ENCODE data around the gene TPCN1. TPM values are rescaled to one million over a fixed set of nuclear protein-coding genes. Genes with fewer than 3 reads are reported as not detected.

The TPCN1 gene
- total and polyA plus RNA-seq, 2 of the 13 experiments (the other 11 are each of a cell fraction or from before 2014, with no cell fraction given) = 8.0 to 26.8 TPM

DNA sequence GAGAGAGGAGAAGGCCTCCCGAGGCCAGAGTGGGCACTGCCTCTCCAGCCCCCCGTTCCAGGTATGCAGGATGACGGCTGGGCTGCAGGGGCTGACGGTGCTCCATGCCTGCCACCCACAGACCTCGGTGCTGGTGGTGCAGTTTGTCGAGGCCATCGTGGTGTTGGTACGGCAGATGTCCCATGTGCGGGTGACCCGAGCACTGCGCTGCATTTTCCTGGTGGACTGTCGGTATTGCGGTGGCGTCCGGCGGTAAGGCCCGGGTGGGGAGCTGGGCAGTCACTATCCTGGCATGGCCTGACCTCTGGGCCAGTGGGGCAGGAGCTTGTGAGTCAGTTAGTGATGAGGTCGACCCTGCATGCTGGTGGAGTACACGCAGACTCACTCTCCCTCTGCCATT lies 47.4 kb downstream of the TPCN1 start:
- TF ChIP-seq ZNF543 (CRISPR knock-in tag; IDR thresholded peaks at IDR 0.05) = no peak
- TF ChIP-seq, protein P1, sequence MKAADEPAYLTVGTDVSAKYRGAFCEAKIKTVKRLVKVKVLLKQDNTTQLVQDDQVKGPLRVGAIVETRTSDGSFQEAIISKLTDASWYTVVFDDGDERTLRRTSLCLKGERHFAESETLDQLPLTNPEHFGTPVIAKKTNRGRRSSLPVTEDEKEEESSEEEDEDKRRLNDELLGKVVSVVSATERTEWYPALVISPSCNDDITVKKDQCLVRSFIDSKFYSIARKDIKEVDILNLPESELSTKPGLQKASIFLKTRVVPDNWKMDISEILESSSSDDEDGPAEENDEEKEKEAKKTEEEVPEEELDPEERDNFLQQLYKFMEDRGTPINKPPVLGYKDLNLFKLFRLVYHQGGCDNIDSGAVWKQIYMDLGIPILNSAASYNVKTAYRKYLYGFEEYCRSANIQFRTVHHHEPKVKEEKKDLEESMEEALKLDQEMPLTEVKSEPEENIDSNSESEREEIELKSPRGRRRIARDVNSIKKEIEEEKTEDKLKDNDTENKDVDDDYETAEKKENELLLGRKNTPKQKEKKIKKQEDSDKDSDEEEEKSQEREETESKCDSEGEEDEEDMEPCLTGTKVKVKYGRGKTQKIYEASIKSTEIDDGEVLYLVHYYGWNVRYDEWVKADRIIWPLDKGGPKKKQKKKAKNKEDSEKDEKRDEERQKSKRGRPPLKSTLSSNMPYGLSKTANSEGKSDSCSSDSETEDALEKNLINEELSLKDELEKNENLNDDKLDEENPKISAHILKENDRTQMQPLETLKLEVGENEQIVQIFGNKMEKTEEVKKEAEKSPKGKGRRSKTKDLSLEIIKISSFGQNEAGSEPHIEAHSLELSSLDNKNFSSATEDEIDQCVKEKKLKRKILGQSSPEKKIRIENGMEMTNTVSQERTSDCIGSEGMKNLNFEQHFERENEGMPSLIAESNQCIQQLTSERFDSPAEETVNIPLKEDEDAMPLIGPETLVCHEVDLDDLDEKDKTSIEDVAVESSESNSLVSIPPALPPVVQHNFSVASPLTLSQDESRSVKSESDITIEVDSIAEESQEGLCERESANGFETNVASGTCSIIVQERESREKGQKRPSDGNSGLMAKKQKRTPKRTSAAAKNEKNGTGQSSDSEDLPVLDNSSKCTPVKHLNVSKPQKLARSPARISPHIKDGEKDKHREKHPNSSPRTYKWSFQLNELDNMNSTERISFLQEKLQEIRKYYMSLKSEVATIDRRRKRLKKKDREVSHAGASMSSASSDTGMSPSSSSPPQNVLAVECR (CRISPR knock-in tag; IDR thresholded peaks at IDR 0.05; ENCODE audit: borderline replicate concordance) = no peak
- TF ChIP-seq ZBTB38 (CRISPR knock-in tag; IDR thresholded peaks at IDR 0.05) = 0 out of 2 replicates have a peak, but pooled peaks have one; percentile 18
- 0 out of 2 replicates have a peak, but pooled peaks have one; percentile 39 for TF ChIP-seq HNRNPL (IDR thresholded peaks at IDR 0.05; ENCODE audit: low read depth, low read length)
- TF ChIP-seq RXRA (CRISPR knock-in tag; IDR thresholded peaks at IDR 0.05) = no peak
- TF ChIP-seq, protein P2, sequence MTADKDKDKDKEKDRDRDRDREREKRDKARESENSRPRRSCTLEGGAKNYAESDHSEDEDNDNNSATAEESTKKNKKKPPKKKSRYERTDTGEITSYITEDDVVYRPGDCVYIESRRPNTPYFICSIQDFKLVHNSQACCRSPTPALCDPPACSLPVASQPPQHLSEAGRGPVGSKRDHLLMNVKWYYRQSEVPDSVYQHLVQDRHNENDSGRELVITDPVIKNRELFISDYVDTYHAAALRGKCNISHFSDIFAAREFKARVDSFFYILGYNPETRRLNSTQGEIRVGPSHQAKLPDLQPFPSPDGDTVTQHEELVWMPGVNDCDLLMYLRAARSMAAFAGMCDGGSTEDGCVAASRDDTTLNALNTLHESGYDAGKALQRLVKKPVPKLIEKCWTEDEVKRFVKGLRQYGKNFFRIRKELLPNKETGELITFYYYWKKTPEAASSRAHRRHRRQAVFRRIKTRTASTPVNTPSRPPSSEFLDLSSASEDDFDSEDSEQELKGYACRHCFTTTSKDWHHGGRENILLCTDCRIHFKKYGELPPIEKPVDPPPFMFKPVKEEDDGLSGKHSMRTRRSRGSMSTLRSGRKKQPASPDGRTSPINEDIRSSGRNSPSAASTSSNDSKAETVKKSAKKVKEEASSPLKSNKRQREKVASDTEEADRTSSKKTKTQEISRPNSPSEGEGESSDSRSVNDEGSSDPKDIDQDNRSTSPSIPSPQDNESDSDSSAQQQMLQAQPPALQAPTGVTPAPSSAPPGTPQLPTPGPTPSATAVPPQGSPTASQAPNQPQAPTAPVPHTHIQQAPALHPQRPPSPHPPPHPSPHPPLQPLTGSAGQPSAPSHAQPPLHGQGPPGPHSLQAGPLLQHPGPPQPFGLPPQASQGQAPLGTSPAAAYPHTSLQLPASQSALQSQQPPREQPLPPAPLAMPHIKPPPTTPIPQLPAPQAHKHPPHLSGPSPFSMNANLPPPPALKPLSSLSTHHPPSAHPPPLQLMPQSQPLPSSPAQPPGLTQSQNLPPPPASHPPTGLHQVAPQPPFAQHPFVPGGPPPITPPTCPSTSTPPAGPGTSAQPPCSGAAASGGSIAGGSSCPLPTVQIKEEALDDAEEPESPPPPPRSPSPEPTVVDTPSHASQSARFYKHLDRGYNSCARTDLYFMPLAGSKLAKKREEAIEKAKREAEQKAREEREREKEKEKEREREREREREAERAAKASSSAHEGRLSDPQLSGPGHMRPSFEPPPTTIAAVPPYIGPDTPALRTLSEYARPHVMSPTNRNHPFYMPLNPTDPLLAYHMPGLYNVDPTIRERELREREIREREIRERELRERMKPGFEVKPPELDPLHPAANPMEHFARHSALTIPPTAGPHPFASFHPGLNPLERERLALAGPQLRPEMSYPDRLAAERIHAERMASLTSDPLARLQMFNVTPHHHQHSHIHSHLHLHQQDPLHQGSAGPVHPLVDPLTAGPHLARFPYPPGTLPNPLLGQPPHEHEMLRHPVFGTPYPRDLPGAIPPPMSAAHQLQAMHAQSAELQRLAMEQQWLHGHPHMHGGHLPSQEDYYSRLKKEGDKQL (CRISPR knock-in tag; IDR thresholded peaks at IDR 0.05; ENCODE audit: low read depth) = no peak
- no peak for TF ChIP-seq ISL2 (CRISPR knock-in tag; IDR thresholded peaks at IDR 0.05)
- no peak for TF ChIP-seq GTF2F1 (IDR thresholded peaks at IDR 0.05; ENCODE audit: low read length)

More for the DNA sequence above, 47.4 kb downstream of the TPCN1 start:
- no peaks in the 10 kb centered on the region for H4K20me1 ChIP-seq (ENCODE audit: insufficient read depth, low read length)
- POLR2A ChIA-PET = interaction anchor here (1.0 kb wide), 1 partner anchor 45 kb away, joined by 3 read pairs; no protein-coding TSS in a partner anchor
- no peak for FAIRE-seq
- BruUV-seq (replicated peaks) = no TSS peak
- H3K9ac ChIP-seq (ENCODE audit: insufficient read depth, low read depth, low read length) = no peak overlapping the region
- H3K4me3 ChIP-seq (replicated peaks in 1 of 3; ENCODE audit: insufficient read depth in 1 of 3, low read depth in 2 of 3, low read length in 3 of 3) = no peak overlapping the region
- CTCF ChIA-PET (ENCODE audit: low intra/inter-chr PET ratio, low total read pairs) = no interaction called here
- H3K27me3 ChIP-seq (ENCODE audit: control insufficient read depth in 1 of 2, insufficient read depth in 2 of 2, low read length in 2 of 2) = no peaks in the 10 kb centered on the region
- no peaks in the 10 kb centered on the region for H3K79me2 ChIP-seq (ENCODE audit: insufficient read depth, low read length)
- ATAC-seq = no peak
- no peak overlapping the region for H3K27ac ChIP-seq (ENCODE audit: extremely low read length, insufficient read depth, low read length)
- peaks cover 5% of the 10 kb centered on the region in 2 experiments; a peak in 4 of 5 replicates for H3K36me3 ChIP-seq (replicated peaks in 1 of 2; ENCODE audit: control insufficient read depth in 1 of 2, insufficient read depth in 2 of 2, low read length in 2 of 2)
- H3K9me3 ChIP-seq (ENCODE audit: low read length) = no peaks in the 10 kb centered on the region
- H3K4me2 ChIP-seq (ENCODE audit: low read depth, low read length) = no peak overlapping the region
- intact Hi-C loops (cut with micrococcal nuclease; ENCODE audit: unreplicated experiment) = no loop called here
- no peak overlapping the region for H2AFZ ChIP-seq (ENCODE audit: low read length)
- 92% methylated on average over 8 of the region's 19 CpGs for WGBS (ENCODE audit: low lambda C conversion rate)
- in situ Hi-C loops (cut with HindIII; ENCODE audit: extremely low pct_ligation_motif_present, low pct_unique_long_range_greater_than_20kb) = no loop called here
- no peak for DNase-seq (ENCODE audit: low spot score)
- peaks cover 45% of the 10 kb centered on the region for H3K4me1 ChIP-seq (ENCODE audit: insufficient read depth, low read length)
